ENCODE measurements around the gene PHACTR2. TPM values are rescaled to one million over a fixed set of nuclear protein-coding genes. Genes with fewer than 3 reads are reported as not detected.
"Not testable (repeated sequence)": the region's sequence is repeated elsewhere in the genome, so short reads cannot be mapped to it uniquely, and the experiment has no call there.

PHACTR2 gene
- total RNA-seq, 2 donors from 2014 or later = 24.3 to 30.6 TPM

DNA sequence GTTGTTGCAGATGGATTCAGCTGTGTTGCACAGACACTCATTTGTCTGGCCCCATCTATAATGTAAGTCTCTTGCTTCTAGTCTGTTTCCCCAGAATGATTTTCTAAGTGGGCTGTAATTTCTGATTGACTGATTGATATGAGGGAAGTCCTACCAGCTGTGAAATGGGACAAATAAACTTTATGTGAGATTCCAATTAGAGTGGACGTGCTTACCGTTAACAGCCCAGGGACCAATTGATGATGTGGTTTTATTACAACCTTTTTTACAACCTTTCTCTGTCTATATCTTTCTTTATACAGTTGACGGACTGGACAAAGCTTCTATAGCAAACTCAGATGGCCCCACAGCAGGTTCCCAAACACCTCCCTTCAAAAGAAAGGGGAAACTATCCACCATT is 33.9 kb downstream of the PHACTR2 start:
- DNase-seq (no peak), ATAC-seq (replicated peaks in 1 of 2) (no peak)
- Mint-ChIP-seq H3K36me3 (ENCODE audit: insufficient read depth in 2 of 2) (peaks cover 4 to 7% of the 10 kb centered on the region in 2 donors), H3K27ac (no peak overlapping the region), H3K4me3 (no peak overlapping the region), H3K27me3 (ENCODE audit: low read depth) (no peaks in the 10 kb centered on the region), H3K4me1 (ENCODE audit: low read depth) (no peaks in the 10 kb centered on the region), H3K9me3 (peaks cover 0 to 7% of the 10 kb centered on the region in 2 donors)

DNA sequence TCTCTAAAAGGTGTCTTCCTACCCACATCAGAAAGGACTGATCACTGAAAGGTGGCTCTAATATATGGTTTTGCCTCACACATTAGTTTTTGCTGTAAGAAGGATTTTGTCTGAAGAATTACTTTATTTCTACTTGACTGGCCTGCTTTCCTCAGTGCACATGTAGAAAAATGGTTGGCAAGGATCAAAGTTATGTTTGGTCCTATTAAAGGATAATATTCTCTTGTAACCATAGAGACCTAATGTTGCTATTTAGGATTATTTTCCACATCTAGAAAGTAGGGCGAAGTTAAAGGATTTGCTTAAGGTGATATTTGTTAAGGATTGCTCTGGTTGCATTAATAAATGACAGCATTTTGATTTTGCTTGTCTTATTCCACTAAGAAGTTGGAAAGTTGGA is 40.7 kb downstream of the PHACTR2 start:
- no peak overlapping the region for H3K4me3 Mint-ChIP-seq
- no peaks in the 10 kb centered on the region for H3K27me3 Mint-ChIP-seq (ENCODE audit: low read depth)
- H3K9me3 Mint-ChIP-seq = peaks cover 0 to 2% of the 10 kb centered on the region in 2 donors
- H3K36me3 Mint-ChIP-seq (ENCODE audit: insufficient read depth in 2 of 2) = peaks cover 3 to 8% of the 10 kb centered on the region in 2 donors
- no peaks in the 10 kb centered on the region for H3K4me1 Mint-ChIP-seq (ENCODE audit: low read depth)
- DNase-seq (no peak), ATAC-seq (replicated peaks in 1 of 2) (no peak)
- no peak overlapping the region for H3K27ac Mint-ChIP-seq

DNA sequence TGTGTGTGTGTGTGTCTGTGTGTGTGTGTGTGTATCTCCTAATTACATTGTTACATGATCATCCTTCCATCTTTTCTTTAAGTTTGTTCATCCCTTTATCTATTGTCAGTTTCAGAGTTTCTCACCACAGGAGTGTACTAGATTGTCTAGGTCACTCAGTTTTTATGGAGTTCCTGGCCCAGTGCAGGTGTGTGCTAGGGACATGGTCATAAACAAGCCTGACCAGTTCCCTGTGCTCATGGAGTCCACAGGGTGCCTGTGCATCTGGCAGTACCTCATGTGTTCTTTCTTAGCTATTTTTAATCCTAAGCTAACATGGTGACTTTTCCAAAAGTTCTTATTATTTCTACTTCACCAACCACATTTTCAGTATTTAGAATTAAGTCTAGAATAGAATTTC is 43.9 kb downstream of the PHACTR2 start:
- Mint-ChIP-seq H3K4me1 (ENCODE audit: low read depth) (no peaks in the 10 kb centered on the region), H3K4me3 (no peak overlapping the region), H3K27ac (no peak overlapping the region), H3K9me3 (peaks cover 0 to 2% of the 10 kb centered on the region in 2 donors), H3K36me3 (ENCODE audit: insufficient read depth in 2 of 2) (peaks cover 5 to 9% of the 10 kb centered on the region in 2 donors), H3K27me3 (ENCODE audit: low read depth) (no peaks in the 10 kb centered on the region)
- ATAC-seq (replicated peaks in 1 of 2) (no peak), DNase-seq (no peak)

DNA sequence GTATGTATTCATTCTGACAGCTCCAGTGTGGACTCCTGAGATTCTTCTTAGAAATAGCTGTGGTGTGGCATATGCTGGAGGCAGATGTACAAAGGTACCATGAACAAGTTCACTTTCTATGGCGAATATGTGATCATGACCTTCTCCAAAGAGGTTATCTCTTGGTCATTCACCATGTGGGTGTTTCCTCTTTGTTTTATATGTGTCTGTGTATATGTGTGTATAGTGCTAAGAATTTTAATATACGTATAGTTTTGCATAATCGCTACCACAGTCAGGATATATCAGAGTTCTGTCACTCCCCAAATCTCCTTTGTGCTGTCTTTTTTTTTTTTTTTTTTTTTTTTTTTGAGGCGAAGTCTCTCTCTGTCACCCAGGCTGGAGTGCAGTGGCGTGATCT is 47.1 kb downstream of the PHACTR2 start:
- H3K27me3 Mint-ChIP-seq (ENCODE audit: low read depth) = no peaks in the 10 kb centered on the region
- no peak for ATAC-seq (replicated peaks in 1 of 2)

DNA sequence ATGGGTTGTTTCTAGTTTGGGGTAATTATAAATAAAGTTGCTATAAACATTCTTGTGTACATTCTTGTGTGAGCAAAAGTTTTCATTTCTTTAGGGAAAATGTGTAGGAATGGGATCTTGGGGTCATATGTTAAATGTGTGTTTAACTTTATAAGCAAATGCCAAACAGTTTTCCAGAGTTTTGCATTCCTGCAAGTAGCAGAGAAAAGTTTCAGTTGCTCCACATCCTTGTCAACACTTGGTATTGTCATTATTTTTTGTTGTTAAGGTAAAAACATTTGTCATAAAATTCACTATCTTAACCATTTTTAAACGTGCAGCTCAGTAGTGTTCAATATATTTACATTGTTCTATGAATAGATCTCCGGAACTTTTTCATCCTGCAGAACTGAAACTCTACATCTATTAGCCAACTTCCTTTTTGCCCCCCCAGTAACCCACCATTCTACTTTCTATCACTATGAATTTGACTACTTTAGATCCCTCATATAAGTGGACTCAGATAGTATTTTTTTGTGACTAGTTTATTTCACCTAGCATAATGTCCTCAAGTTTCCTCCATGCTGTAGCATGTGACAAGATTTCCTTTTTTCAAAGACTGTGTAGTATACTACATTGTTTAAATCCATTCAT is 48.4 kb downstream of the PHACTR2 start:
- DNase-seq = no peak
- peaks cover 2% of the 10 kb centered on the region in 2 donors for H3K9me3 Mint-ChIP-seq
- peaks cover 7% of the 10 kb centered on the region for H3K4me1 Mint-ChIP-seq (ENCODE audit: low read depth)
- ATAC-seq (replicated peaks in 1 of 2) = no peak
- H3K27me3 Mint-ChIP-seq (ENCODE audit: low read depth) = no peaks in the 10 kb centered on the region
- H3K36me3 Mint-ChIP-seq (ENCODE audit: insufficient read depth in 2 of 2) = peaks cover 5 to 13% of the 10 kb centered on the region in 2 donors
- H3K4me3 Mint-ChIP-seq = no peak overlapping the region
- H3K27ac Mint-ChIP-seq = no peak overlapping the region

More for the DNA sequence above, 47.1 kb downstream of the PHACTR2 start:
- H3K9me3 Mint-ChIP-seq = peaks cover 2% of the 10 kb centered on the region in 2 donors
- no peak overlapping the region for H3K27ac Mint-ChIP-seq
- no peak for DNase-seq
- peaks cover 7% of the 10 kb centered on the region for H3K4me1 Mint-ChIP-seq (ENCODE audit: low read depth)
- H3K4me3 Mint-ChIP-seq = no peak overlapping the region
- H3K36me3 Mint-ChIP-seq (ENCODE audit: insufficient read depth in 2 of 2) = peaks cover 5 to 13% of the 10 kb centered on the region in 2 donors

DNA sequence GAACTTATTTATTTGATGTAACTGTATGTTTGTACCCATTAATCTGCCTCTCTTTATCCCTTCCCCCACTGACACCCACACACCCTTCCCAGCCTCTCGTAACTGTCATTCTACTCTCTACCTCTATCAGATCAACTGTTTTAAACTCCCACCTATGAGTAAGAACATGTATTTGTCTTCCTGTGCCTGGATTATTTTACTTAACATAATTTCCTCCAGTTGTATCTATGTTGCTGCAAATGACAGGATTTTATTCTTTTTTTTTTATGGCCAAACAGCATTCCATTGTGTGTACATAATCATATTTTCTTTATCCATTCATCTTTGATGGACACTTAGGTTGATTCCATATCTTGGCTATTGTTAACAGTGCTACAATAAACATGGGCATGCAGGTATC is 49.3 kb downstream of the PHACTR2 start:
- peaks cover 10% of the 10 kb centered on the region for H3K4me1 Mint-ChIP-seq (ENCODE audit: low read depth)
- H3K36me3 Mint-ChIP-seq (ENCODE audit: insufficient read depth in 2 of 2) = peaks cover 2 to 13% of the 10 kb centered on the region in 2 donors
- no peak overlapping the region for H3K27ac Mint-ChIP-seq
- ATAC-seq (replicated peaks in 1 of 2) (no peak), DNase-seq (no peak)
- H3K9me3 Mint-ChIP-seq = peaks cover 2% of the 10 kb centered on the region in 2 donors
- H3K4me3 Mint-ChIP-seq = no peak overlapping the region
- H3K27me3 Mint-ChIP-seq (ENCODE audit: low read depth) = no peaks in the 10 kb centered on the region

DNA sequence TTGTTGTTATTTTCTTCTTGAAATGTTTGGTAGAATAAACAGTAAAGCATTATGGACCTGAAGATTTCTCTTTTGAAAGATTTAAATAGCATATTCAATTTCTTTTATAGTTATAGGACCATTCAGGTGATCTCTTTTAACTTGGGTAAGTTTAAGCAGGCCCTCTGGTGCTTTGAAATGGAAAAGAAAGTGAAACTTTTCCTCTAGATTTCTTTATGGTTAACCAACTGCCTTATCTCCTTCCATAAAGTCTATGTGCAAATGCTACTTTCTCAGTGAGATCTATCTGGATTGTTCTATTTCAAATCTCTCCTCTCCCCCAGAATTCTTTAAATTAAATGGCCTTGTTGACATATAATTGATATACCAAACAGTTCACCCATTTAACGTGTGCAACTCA is 54.0 kb downstream of the PHACTR2 start:
- Mint-ChIP-seq H3K9me3 (peaks cover 0 to 2% of the 10 kb centered on the region in 2 donors), H3K36me3 (ENCODE audit: insufficient read depth in 2 of 2) (peaks cover 0 to 4% of the 10 kb centered on the region in 2 donors), H3K27ac (peak overlapping the region; percentile 5), H3K4me1 (ENCODE audit: low read depth) (peaks cover 31% of the 10 kb centered on the region), H3K27me3 (ENCODE audit: low read depth) (no peaks in the 10 kb centered on the region), H3K4me3 (peak overlapping the region in 1 of 2 donors; percentile 25)
- ATAC-seq (replicated peaks in 1 of 2) = no peak
- DNase-seq = no peak

DNA sequence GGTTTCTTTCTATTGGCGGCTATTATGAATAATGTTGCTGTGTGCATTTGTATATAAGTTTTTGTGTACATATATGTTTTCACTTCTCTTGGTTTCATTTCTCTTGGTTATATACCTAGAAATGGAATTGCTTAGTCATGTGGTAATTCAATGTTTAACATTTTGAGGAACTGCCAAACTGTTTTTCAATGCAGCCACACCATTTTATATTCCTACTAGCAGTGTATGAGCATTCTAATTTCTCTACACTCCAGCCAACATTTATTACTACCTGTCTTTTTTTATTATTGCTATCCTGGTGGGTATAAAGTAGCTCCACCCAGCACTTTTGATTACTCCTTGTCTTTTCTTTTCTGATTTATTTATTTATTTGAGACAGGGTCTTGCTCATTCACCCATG is 54.8 kb downstream of the PHACTR2 start:
- peak overlapping the region; percentile 5 for H3K27ac Mint-ChIP-seq
- no peaks in the 10 kb centered on the region for H3K9me3 Mint-ChIP-seq
- no peak for ATAC-seq (replicated peaks in 1 of 2)
- no peaks in the 10 kb centered on the region for H3K36me3 Mint-ChIP-seq (ENCODE audit: insufficient read depth in 2 of 2)
- no peaks in the 10 kb centered on the region for H3K27me3 Mint-ChIP-seq (ENCODE audit: low read depth)
- no peak for DNase-seq
- H3K4me3 Mint-ChIP-seq = no peak overlapping the region
- peaks cover 26% of the 10 kb centered on the region for H3K4me1 Mint-ChIP-seq (ENCODE audit: low read depth)

DNA sequence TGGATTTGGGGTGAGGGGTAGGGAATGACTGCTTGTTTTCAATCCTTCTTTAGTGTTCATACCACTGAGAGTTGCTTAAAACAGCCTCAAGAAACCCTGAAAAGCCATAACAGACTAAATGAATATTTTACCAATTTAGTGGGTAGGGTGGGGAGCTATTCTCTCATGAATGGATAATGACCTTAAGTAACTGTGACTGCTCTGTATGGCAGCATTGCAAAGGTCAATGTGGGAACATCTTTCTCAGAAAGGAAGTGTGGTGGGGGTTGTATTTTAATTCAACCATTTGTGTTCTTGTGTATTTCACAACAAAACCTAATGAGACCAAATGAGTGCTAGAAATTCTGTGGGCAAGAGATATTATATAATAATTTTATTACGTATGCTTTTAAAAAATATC is 55.7 kb downstream of the PHACTR2 start:
- H3K27ac Mint-ChIP-seq = no peak overlapping the region
- no peak for DNase-seq
- no peak for ATAC-seq (replicated peaks in 1 of 2)

DNA sequence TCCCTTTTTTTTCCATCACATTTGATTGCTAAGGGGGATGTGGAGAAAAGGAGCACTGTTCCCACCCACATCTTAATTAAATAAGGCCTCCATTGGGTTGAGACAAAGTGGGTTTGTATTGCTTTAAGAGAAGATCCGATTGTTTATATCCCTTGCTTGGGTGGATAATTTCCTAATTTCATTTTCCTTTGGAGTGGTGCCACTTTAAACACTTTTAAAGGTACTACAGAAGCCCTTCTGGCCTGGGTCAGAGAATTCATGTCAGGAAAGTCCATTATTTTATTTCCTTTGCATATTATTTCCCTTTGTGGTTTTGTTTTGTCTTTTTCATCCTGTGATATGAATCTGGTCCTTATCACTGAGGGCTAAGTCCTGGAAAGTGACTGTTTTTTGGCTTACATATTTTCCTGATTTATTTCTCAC is 56.9 kb downstream of the PHACTR2 start:
- Mint-ChIP-seq H3K36me3 (ENCODE audit: insufficient read depth in 2 of 2) (no peaks in the 10 kb centered on the region), H3K9me3 (no peaks in the 10 kb centered on the region), H3K27me3 (ENCODE audit: low read depth) (no peaks in the 10 kb centered on the region), H3K27ac (no peak overlapping the region), H3K4me1 (ENCODE audit: low read depth) (peaks cover 32% of the 10 kb centered on the region), H3K4me3 (no peak overlapping the region)
- DNase-seq = no peak
- ATAC-seq (replicated peaks in 1 of 2) = no peak

More for the DNA sequence above, 55.7 kb downstream of the PHACTR2 start:
- no peaks in the 10 kb centered on the region for H3K27me3 Mint-ChIP-seq (ENCODE audit: low read depth)
- H3K4me1 Mint-ChIP-seq (ENCODE audit: low read depth) = peaks cover 26% of the 10 kb centered on the region
- H3K36me3 Mint-ChIP-seq (ENCODE audit: insufficient read depth in 2 of 2) = no peaks in the 10 kb centered on the region
- H3K9me3 Mint-ChIP-seq = no peaks in the 10 kb centered on the region
- no peak overlapping the region for H3K4me3 Mint-ChIP-seq

DNA sequence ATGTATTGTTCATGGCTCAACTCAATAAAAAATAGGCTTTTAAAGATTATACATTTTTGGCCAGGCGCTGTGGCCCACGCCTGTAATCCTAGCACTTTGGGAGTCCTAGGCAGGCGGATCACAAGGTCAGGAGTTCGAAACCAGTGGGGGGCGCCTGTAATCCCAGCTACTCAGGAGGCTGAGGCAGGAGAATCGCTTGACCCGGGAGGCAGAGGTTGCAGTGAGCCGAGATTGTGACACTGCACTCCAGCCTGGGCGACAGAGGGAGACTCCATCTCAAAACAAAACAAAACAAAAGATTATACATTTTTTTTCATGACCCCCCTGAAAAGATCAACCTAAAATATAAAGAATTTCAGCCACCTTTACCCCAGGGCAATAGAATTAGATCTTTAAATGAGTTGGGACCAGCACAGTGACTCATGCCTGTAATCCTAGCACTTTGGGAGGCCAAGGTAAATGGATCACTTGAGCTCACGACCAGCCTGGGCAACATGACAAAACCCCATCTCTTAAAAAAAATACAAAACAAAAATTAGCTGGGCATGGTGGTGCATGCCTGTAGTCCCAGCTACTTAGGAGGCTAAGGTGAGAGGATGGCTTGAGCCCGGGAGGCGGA is 60.4 kb downstream of the PHACTR2 start:
- not testable (repeated sequence) for DNase-seq; H3K36me3 Mint-ChIP-seq (ENCODE audit: insufficient read depth in 2 of 2); H3K9me3 Mint-ChIP-seq; H3K4me3 Mint-ChIP-seq; H3K27me3 Mint-ChIP-seq (ENCODE audit: low read depth); ATAC-seq (replicated peaks in 1 of 2)
- Mint-ChIP-seq H3K4me1 (ENCODE audit: low read depth) (peaks cover 20% of the 10 kb centered on the region), H3K27ac (peak overlapping the region; percentile 58)

DNA sequence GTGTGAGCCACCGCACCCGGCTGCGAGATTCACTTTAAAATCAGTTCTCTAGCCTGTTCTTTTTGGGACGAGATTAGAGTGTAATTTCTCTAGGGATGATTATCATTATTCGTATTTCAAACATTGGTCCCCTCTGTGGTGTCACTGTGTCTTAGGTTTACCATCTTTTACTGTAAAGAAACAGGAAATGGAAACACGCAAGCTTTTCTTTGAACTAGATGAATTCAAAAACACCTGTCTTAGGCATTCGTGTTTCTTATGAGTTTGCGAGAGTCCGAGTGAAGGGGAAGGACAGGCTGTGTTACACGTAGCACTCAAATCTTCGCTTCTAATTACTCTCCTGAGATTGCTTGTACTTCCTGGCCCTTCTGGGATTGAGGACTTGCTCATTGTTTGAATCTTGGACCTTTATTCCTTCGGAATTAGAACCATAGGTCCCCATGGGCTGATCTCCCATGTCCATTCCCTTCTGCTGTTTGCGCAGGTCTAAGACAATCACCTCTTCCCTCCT is 61.6 kb downstream of the PHACTR2 start:
- H3K27me3 Mint-ChIP-seq (ENCODE audit: low read depth) = no peaks in the 10 kb centered on the region
- H3K36me3 Mint-ChIP-seq (ENCODE audit: insufficient read depth in 2 of 2) = peaks cover 0 to 1% of the 10 kb centered on the region in 2 donors
- no peaks in the 10 kb centered on the region for H3K9me3 Mint-ChIP-seq
- H3K27ac Mint-ChIP-seq = no peak overlapping the region
- H3K4me3 Mint-ChIP-seq = no peak overlapping the region
- DNase-seq = no peak
- peaks cover 14% of the 10 kb centered on the region for H3K4me1 Mint-ChIP-seq (ENCODE audit: low read depth)
- no peak for ATAC-seq (replicated peaks in 1 of 2)

DNA sequence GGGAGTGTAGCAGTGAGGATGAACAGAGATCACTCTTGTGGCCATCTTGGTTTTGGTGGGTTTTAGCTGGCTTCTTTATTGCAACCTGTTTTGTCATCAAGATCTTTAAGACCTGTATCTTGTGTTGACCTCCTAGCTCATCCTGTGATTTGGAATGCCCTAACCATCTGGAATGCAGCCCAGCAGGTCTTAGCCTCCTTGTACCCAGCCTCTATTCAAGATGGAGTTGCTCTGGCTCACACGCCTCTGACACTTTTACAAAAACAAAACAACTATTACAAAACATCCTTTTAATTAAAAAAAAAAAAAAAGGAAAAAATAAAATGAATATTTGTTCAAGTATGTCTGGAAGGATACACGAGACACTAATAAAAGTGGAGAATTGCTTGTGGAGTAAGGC is 62.4 kb downstream of the PHACTR2 start:
- peaks cover 8% of the 10 kb centered on the region for H3K4me1 Mint-ChIP-seq (ENCODE audit: low read depth)
- no peaks in the 10 kb centered on the region for H3K9me3 Mint-ChIP-seq
- DNase-seq (no peak), ATAC-seq (replicated peaks in 1 of 2) (no peak)
- no peak overlapping the region for H3K4me3 Mint-ChIP-seq
- no peak overlapping the region for H3K27ac Mint-ChIP-seq
- peaks cover 0 to 1% of the 10 kb centered on the region in 2 donors for H3K36me3 Mint-ChIP-seq (ENCODE audit: insufficient read depth in 2 of 2)
- H3K27me3 Mint-ChIP-seq (ENCODE audit: low read depth) = no peaks in the 10 kb centered on the region
